DMS79 (cell line): ENCODE results near the gene NFASC.

Experiments used
- DNase-seq: peaks from one replicate; lab custom pipeline; 2025; lab: John Stamatoyannopoulos, UW

Gene NFASC

DNA sequence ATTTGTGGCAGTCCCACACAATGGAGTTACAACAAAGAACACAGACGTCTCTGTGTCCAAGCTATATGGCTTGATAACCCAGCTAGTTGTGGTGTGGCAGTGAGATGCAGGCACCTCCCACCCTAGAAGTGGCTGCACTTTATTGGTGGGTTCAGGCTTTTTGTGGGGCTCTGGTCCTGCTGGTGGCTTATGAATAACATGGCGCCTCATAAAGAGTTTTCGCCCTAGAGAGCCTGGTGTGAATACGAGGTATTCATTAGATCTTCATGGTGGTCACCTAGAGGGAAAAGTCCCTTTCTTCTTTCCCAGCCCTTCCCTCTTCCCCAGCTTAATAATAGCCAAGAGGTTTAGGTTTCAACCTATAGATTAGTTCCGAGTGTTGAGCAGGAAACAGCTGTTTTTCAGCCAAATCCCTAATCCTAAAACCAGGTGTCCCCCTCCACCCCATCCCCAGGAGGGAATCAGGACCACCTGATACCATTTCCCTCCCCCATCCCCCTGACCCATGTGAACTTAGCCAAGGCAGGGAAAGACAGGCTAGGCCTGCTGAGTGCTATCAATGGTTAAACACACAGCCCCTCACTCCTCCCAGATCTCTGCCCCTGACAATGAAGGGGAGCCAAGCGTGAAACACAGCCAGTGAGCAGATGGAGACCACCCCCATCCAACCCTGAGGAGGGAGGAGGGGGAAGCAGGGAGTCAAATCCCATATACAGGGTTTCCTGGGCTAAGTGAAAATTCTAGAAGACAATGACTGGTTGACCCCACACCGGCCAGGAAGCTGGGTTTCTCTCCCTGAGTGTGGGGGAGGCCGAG lies 58.2 kb downstream of the NFASC start:
- no peak for DNase-seq

DNA sequence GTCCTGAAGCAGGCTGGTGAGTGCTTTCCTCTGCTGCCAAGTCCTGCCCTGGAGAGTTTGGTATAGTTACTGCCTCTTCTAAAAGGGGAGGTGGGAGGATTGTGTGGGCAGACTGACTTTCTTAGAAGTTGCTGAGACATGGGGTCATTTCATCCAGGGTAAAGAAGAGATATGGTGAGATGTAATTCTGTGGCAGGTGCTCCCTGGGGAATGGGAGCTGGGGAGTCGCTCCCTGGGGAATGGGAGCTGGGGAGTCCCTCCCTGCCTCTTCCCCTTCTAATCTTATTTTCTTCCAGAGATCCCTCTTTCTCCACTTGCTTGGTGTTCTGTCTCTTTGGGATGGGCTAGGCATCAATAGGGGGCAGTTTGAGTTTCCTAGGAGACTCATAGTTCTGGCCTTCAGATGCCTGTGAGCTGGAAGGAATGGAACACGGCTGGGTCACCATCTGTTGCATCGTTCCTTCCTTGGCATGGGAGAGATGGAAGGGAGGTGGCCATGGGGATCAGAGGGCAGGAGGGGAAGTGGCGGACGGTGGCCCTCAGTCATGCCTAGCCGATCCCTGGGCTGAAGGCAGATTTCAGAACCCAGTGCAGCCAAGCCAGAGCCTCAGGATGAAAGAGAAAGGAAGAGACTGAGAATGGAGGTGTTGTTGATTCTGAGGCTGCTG lies 59.0 kb downstream of the NFASC start:
- no peak for DNase-seq

DNA sequence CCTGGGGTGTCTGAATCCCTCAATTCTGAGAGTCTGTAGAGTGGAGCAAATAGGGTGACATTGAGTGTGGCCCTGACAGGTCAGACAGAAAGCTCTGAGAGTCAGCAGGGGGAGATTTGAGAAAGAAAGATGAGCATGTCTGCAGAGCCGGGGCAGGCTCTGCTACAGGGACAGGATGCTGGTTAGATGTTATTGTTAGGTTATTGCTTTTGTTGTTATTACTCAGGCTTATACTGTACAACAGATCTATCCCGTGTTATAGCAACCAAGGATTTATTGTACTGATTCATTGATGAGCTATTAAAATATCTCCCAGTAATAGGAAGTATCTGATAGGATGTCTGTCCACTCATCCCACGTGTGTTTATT lies 59.5 kb downstream of the NFASC start:
- no peak for DNase-seq

DNA sequence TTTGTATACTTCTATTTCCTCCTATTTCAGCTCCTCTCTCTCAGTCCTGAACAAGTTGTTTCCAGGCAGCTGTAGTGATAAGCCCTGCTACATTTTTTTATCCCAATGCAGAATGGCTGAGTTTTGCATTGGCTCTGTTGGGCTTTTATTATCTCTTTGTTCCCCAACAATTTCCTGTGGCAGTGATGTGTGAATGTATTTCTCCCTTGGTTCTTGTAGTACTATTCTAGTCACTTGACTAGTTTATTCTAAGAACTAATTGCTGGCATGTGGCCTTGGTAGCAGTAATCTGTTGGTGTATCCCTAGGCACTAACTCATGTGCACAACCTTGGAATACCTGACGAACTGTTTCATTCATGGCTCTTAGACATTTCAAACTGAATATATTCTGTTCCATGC lies 60.7 kb downstream of the NFASC start:
- no peak for DNase-seq

DNA sequence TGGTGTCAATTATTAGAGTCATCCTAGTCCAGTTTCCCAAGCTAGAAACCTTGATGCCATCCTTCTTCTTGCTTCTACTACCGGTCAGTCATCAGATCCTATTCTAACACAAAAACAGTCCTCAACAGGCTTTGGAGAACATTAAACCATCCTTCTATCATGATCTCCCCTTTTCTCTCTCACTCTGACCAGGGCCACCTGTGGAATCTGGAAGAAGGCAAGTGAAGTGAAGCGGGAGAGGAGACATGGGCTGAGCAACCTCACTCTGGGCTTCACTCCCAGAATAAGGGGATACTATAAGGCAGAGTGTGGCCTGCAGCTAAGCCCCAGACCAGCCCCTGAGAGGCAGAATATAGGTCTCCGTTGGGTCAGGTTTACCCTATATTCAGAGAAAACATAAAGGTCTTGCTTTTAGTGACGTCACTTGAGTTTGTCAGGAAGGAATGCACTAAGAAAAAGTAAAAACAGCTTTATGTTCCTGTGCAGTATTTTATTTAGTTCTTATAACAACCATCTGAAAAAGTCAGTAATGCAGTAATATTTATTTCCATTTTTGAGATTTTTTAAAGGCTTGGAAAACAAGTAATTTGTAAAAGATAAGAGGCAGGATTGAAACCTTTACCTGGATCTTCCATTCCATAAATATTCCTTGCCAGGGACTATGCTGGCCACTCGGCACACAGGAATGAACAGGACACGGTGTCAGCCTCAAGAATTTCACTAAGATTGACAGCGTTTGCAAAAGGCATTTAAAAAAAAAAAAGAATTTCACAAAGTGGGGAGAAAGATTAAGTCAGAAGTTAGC lies 61.3 kb downstream of the NFASC start:
- no peak for DNase-seq

DNA sequence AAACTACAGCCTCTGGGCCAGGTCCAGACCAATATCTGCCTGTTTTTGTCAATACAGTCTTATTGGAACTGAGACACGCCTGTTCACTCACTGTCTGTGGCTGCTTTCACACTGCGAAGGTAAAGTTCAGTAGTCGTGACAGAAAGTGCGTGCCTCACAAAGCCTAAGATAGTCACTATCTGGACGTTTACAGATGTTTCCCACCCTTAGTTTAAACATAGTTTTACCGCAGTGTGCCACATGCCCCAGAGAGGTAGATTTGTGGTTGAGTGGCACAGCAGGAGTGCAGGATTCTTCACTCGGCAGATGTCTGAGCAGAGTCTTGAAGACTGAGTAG lies 61.9 kb downstream of the NFASC start:
- DNase-seq, result no peak

DNA sequence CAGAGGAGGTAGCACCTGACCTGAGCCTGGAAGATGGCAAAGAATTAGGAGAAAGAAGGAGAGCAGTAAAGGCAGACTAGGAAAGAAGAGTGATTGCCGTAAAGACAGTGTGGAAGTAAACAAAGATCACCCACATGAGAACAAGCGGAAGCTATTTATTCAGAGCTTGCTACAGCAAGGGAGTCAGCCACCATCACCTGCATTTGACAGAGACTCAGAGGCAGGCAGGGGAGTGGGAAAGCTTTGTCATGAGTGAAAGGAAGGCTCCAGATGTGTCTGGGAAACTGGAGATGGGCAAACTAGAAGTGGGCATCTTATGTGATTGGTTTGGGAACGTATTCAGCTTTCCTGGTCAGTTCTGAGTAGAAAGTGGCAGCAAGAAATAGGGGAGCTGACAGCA lies 64.5 kb downstream of the NFASC start:
- DNase-seq, result no peak

DNA sequence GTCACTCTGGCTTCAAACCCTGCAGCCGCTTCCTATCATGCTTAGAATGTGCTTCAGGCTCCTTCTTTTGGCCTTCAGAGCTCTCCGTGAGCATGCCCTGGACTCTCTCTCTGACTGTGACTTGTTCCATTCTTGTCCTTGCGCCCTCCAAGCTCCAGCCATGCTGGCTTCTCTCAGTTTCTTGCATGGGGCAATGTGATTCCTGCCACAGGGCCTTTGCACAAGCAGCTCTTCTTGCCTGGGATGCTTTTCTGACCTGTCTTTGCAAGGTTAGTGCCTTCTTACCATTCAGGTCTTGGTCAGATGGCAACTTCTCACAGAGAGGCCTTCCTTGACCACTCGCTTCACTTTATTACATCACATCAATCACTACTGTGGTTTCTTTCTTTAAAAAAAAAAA lies 66.1 kb downstream of the NFASC start:
- DNase-seq, result no peak

DNA sequence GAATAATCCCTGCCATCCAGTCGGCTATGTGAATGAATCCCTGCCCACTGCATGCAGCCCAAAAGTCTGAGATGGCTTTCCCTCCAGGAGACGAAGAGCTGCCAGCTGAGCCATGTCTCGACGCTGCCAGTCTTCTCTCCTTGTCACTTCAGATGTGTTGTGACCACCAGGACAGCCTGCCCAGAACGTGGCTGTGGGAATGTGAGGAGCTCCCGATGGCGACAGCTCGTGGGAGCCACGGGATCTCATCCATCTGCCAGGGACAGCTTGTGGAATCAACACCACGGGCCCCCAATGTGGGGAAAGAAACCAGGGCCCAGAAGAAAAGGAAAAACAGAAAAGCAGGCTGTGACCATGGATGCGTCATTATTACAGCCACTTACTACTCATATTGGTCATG lies 67.2 kb downstream of the NFASC start:
- DNase-seq, result no peak

DNA sequence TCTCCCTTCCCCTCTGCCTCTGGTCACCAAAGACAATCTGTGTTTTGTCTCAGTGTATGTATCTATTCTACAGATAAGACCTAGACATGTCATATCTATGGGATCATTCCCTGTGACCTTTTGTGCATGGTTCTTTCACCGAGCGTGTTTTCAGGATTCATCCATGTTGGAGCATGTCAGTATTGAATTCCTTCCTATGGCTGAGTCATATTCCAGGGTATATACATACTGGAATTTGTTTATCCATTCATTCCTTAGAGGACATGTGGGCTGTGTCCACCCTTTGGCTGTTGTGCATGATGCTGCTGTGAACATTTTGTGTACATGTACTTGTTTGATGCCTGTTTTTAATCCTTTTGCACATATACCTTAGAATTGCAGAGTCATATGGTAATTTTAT lies 69.9 kb downstream of the NFASC start:
- DNase-seq, result no peak

DNA sequence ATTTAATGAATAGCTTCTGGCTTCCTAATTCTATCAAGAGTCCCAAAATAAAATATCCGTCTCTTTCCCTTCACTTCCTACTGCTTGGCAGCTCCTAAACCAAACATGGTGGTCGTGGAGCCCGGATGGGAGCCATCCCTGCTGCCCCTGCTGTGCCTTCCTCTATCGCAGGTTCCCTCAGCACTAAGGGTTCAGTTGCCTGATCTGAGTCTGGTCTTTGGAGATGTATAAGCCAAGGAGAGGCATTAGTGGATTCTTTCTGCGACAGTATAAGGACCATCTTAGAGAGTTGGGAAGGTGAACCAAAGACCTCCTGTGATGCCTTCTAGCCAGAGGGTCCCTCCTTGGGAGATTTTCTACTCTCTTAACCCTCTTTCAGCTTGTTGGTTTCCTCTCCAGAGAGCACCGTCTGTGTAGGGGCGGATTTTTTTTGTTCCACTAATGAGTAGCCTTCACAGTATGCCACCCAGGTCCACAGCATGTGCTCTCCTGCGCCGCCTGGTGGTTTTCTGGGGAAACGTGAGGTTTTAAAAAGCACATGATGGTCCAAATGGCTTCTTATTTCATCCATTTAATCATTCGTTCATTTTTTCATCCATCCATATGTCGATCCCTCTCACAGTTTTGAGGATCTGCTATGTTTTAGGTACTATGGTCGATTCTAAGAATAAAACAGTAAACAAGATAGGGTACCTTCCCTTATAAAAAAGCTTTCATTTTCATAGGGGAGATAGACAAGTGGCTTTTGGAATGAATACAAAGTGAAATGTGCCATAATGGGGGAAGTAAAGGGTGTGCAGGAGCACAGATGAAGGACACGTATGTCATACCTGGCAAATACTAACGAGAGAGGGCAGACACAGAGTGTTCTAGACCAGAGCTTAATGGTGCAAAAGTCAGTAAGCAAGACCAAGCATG lies 71.0 kb downstream of the NFASC start:
- no peak for DNase-seq

DNA sequence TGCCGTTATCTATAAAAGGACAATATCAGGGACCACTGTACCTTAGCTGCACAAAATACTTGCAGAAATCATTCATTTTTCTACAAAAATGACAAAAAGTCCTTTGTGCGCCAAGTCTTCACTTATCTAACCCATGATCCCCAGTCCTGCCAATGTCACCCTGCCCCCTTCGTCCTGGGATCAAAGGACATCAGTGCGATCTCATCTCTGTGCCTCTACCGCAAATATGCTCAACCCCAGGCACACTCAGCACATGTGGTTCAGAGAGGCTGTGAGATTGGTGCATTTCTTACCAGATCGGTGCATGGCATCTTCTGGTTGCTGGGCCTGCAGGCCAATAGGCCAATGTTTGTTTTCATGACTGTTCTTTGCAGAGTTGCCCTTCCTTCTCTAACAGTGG lies 72.8 kb downstream of the NFASC start:
- DNase-seq, result no peak

DNA sequence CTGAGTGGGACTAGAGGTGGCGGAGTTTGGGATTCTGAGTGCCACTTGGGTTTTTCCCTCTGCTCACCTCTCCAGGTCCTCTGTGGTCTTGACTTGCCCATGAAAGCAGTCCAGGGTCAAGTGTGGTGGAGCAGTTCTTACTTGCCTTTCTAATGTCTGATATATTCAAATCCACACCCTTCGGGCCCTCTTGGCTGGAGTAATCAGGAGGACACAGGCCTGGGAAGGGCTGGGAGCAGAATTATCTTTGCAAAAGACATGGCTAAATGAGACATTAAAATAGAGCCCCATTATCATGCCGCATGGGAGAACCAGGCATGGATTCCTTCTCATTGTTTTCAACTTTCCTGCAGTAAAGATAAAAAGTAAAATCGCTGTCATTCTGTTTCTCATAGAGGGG lies 74.0 kb downstream of the NFASC start:
- no peak for DNase-seq

DNA sequence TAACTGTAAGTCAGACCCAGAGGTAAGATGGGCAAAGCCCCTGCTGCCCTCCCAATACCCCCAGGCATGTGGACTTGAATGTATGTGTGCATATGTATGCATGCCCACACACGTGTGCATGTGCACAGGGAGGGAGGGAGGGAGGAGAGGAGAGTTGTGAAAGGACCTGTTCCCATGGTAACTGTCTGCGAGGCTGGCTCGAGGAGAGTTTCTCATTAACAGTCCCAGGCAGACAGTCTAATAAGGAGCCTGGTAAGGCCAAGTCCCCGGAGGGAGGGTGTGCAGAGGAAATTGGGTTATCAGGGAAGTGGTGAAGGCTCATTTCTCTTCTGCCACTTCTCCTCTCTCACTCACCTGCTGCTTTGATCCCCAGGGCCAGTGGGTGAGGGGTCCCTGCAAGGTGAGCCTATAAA lies 74.9 kb downstream of the NFASC start:
- DNase-seq, result peak; percentile 31

DNA sequence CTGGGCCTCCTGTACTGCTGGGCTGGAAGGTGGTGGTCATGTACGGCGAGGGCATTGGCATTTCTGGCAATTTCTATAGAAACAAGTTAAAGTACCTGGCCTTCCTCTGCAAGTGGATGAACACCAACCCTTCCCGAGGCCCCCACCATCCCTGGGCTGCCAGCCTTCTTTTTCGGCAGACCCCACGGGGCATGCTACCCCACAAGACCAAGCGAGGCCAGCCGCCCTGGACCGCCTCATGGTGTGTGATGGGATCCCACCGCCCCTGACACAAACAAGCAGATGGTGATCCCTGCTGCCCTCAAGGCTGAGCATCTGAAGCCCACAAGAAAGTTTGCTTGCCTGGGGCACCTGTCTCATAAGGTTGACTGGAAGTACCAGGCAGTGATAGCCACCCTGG lies 76.0 kb downstream of the NFASC start:
- no peak for DNase-seq

DNA sequence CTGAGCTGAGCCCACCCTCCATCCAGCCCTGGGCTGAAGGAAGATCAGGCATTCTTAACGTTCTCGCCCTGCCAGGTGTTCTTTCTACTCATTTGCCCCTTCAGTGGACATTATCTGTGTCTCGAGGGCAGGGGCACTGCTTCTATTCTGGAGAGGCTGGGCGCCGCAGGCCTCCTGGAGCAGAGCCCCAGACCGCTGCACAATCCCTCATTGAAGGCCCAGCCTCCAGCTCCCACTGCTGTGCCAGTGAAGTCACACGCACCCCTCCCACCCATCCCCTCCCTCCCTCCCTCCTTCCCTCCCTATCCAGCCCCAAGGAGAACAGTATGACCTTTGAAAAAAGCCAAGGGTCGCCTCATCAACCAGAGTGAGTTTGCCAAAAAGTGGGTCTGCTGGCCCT lies 76.7 kb downstream of the NFASC start:
- DNase-seq, result no peak

DNA sequence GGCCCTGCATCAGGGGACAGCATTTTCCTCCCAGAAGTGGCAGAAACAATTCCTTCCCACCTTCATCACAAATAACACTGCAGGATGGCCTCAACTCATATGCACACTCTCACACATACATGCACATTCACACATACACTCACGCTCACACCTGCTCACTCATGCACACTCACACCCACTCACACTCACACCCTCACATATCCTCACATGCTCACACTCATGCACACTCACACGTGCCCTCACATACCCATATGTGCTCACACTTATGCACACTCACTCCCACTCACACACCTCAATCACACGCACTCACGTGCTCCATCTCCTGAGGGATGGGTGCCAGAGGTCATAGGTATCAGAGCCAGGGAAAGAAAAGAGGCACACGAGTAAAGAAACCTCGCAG lies 77.1 kb downstream of the NFASC start:
- DNase-seq, result no peak

DNA sequence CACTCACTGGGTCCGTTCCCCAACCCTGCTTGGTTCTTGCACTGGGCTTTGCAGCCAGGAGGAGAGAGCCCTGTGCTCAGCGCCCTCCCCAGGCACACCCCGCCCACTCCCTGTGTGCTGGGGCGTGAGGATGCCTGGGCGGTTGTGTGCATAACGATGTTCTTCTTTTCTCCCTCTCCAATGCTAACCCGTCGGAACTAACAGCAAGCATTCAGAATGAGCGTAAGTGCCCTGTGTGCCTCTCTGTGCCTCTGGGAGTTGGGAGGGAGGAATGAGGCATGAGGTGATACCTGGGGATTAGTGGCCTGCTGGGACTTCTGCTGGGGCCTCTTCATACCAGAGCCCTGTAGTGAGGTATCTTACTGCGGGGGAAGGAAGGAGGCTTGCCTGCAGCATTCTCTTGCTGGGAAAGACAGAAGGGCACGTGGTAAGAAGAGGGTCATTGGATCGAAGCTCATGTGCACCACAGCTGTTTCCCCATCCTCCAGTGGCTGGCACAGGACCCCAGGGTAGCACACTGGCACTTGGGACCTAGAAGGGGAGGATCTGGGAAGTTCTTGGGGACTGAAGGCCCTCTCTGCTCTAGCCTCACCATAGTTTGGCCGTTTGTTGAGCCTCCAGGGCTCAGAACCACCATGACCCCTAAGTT lies 79.8 kb downstream of the NFASC start:
- no peak for DNase-seq

DNA sequence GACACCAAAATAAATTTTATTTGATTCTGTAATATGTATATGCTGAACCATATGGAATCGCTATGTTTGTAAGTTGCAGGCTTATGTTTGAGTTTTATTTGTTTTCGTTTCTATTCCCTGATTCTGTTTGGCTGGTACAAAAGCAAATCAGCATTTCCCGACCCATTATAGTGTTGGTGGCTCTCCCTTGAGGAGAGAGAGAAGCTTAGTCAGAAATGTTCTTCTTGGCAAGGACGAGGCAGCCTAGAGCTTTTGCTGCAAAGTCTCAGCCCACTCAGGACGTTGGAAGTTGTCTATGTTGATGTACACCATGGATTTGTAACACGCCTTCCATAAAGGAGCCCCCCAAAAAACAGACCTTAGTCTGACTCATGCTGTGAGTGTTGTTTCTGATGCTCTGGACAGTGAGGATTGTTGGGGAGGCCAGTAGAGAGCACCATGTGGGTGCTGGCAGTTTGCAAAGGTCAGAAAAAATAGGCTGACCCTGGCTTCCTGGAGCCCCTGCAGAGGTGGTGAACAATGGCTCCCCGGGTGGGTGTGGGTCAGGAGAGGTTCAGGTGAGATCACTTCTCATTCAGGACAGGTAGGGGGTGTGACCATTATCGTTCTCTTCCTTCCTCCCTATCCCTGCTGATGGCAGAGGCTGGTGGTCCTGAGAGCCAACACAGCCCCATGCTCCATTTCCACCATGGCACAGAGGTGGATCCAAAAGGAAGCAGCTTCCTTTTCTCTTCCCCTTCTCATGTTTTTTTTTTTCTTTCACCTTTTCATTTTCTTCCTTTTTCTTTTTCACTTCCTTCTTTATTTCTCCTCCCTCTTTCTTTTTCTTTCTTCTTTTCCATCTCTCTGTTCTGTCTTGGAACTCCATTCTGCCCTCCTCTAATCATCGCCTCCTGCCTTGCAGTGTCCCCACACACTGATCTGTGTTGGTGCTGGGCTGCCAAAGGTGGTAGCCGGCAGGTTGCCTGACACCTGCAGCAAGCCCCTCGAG lies 88.0 kb downstream of the NFASC start:
- DNase-seq, result no peak

DNA sequence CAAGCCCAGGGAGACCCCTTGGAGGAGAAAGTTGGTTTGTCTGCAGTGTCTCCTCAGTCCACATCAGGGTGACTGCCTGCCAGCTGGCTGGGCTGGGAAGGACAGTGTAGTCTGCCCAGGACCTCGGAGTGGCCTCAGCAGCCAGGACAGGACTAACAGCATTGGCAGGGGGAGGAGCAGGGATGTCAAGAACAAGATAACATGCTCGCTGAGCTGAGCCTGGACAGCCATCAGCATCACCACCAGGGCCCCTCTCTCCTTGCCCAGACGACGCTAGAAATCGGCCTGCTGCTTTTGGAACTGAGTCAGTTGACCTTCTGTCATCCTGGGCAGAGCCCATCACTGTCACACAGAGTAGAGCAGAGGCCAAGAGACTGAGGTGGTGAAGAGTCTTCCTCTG lies 88.7 kb downstream of the NFASC start:
- no peak for DNase-seq
